ENCODE measurements around the gene ADAMTS15. TPM values are rescaled to one million over a fixed set of nuclear protein-coding genes. Genes with fewer than 3 reads are reported as not detected.

ADAMTS15 gene
- total and polyA plus RNA-seq, 2 donors (not counting 1 experiment from before 2014, with no cell fraction given): 18.2 to 24.9 TPM

DNA sequence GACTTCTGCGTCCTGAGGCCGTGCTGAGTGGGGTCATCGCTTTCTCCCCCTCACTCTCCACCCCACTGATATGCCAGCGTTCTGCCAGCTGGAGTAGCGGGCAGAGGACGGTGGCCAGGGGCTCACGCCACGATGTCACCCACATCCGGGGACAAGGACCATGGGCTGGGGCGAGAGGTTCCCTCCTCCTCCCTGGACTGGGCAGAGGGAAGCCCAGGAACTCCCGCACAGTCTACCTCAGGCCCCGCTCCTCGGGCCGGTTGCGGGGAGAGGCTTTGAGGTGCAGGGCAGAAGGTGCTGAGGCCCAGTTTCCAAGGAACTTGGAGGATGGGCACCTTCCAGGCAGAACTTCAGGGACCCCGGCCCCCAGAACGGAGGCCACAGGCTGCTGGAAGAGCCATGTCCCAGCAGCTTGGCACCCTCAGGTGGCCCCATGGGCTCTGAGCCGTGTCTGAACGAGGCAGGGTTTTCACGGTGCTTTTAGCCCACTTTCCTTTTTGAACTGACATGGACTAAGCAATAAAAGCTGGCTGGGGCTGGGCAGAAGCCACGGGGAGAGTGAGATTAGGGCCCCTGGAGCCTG, 25.4 kb downstream of the ADAMTS15 start:
- no peak overlapping the region for H2AFZ ChIP-seq (ENCODE audit: low read length)
- TF ChIP-seq, protein P1, sequence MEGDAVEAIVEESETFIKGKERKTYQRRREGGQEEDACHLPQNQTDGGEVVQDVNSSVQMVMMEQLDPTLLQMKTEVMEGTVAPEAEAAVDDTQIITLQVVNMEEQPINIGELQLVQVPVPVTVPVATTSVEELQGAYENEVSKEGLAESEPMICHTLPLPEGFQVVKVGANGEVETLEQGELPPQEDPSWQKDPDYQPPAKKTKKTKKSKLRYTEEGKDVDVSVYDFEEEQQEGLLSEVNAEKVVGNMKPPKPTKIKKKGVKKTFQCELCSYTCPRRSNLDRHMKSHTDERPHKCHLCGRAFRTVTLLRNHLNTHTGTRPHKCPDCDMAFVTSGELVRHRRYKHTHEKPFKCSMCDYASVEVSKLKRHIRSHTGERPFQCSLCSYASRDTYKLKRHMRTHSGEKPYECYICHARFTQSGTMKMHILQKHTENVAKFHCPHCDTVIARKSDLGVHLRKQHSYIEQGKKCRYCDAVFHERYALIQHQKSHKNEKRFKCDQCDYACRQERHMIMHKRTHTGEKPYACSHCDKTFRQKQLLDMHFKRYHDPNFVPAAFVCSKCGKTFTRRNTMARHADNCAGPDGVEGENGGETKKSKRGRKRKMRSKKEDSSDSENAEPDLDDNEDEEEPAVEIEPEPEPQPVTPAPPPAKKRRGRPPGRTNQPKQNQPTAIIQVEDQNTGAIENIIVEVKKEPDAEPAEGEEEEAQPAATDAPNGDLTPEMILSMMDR (conservative IDR thresholded peaks at IDR 0.05 in 1 of 2, IDR thresholded peaks at IDR 0.05 in 1 of 2; ENCODE audit: low read depth in 1 of 2, low read length in 2 of 2): no peak
- TF ChIP-seq EZH2 (IDR thresholded peaks at IDR 0.05; ENCODE audit: low read length, missing control alignments): no peak
- H3K9me3 ChIP-seq (ENCODE audit: control insufficient read depth, insufficient read depth, low read depth, low read length): no peaks in the 10 kb centered on the region
- no peaks in the 10 kb centered on the region for H3K27me3 ChIP-seq (ENCODE audit: control insufficient read depth, insufficient read depth, low read length)
- no peaks in the 10 kb centered on the region for H4K20me1 ChIP-seq (ENCODE audit: control insufficient read depth, extremely low read depth, insufficient read depth, low read length)
- H3K79me2 ChIP-seq (ENCODE audit: control insufficient read depth, insufficient read depth, low read length): no peaks in the 10 kb centered on the region
- no peak for DNase-seq (ENCODE audit: low read depth in 2 of 2)
- H3K4me2 ChIP-seq (ENCODE audit: extremely low read depth, insufficient read depth, low read length): no peak overlapping the region
- H3K36me3 ChIP-seq (ENCODE audit: control insufficient read depth, insufficient read depth, low read length): peaks cover 45% of the 10 kb centered on the region
- no peak overlapping the region for H3K4me3 ChIP-seq (replicated peaks in 1 of 4; ENCODE audit: control extremely low read depth in 1 of 4, insufficient read depth in 1 of 4, low read depth in 3 of 4, low read length in 4 of 4)
- H3K27ac ChIP-seq (ENCODE audit: insufficient read depth, low read length): no peak overlapping the region
- H3K9ac ChIP-seq (ENCODE audit: insufficient read depth, low read length): no peak overlapping the region
- H3K4me1 ChIP-seq (ENCODE audit: control insufficient read depth, extremely low read depth, insufficient read depth, low read length): peaks cover 18% of the 10 kb centered on the region

DNA sequence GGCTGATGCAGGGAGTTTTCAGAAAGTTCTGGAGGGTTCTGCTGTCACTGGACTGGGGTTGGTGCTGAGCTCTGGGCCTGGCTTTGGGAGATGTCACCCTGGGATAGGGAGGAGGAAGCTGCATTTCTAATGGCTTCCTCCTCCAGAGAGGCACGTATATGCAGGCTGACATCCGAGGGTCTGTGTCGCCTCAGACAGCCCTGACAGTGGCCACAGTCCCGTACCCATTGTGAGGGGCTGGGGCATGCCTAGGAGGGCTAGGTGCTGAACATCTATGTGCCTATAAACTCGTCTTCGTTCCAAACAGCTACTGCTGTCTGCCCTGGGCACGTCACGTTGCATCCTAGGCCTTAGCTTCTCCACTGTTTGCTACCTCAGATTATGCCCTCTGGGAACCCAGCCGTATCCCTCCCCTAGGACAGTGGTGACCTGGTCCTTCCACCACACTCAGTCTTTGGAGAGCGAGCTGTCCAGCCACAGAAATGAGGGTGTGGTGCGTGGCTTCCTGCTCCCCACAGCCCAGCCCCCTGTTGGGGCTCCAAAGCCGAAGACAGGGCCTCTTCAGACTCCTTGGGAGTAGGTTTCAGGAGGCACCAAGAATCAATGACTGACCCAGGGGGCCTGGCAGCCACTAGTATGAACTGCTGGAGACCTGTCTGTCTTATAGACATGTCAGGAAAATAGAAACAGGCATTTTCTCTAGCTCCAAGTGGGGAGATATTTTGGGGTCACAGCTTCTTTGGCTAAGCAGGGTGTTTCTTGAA, 26.4 kb downstream of the ADAMTS15 start:
- no peaks in the 10 kb centered on the region for H3K79me2 ChIP-seq (ENCODE audit: control insufficient read depth, insufficient read depth, low read length)
- no peak for TF ChIP-seq EZH2 (IDR thresholded peaks at IDR 0.05; ENCODE audit: low read length, missing control alignments)
- TF ChIP-seq, protein P1 (conservative IDR thresholded peaks at IDR 0.05 in 1 of 2, IDR thresholded peaks at IDR 0.05 in 1 of 2; ENCODE audit: low read depth in 1 of 2, low read length in 2 of 2): no peak
- no peak overlapping the region for H3K9ac ChIP-seq (ENCODE audit: insufficient read depth, low read length)
- H4K20me1 ChIP-seq (ENCODE audit: control insufficient read depth, extremely low read depth, insufficient read depth, low read length): no peaks in the 10 kb centered on the region
- peaks cover 26% of the 10 kb centered on the region for H3K4me1 ChIP-seq (ENCODE audit: control insufficient read depth, extremely low read depth, insufficient read depth, low read length)
- H3K4me3 ChIP-seq (replicated peaks in 1 of 4; ENCODE audit: control extremely low read depth in 1 of 4, insufficient read depth in 1 of 4, low read depth in 3 of 4, low read length in 4 of 4): no peak overlapping the region
- no peaks in the 10 kb centered on the region for H3K9me3 ChIP-seq (ENCODE audit: control insufficient read depth, insufficient read depth, low read depth, low read length)
- peaks cover 41% of the 10 kb centered on the region for H3K36me3 ChIP-seq (ENCODE audit: control insufficient read depth, insufficient read depth, low read length)
- H2AFZ ChIP-seq (ENCODE audit: low read length): no peak overlapping the region
- H3K27me3 ChIP-seq (ENCODE audit: control insufficient read depth, insufficient read depth, low read length): no peaks in the 10 kb centered on the region
- H3K4me2 ChIP-seq (ENCODE audit: extremely low read depth, insufficient read depth, low read length): no peak overlapping the region
- no peak for DNase-seq (ENCODE audit: low read depth in 2 of 2)
- peak overlapping the region; percentile 25 for H3K27ac ChIP-seq (ENCODE audit: insufficient read depth, low read length)

DNA sequence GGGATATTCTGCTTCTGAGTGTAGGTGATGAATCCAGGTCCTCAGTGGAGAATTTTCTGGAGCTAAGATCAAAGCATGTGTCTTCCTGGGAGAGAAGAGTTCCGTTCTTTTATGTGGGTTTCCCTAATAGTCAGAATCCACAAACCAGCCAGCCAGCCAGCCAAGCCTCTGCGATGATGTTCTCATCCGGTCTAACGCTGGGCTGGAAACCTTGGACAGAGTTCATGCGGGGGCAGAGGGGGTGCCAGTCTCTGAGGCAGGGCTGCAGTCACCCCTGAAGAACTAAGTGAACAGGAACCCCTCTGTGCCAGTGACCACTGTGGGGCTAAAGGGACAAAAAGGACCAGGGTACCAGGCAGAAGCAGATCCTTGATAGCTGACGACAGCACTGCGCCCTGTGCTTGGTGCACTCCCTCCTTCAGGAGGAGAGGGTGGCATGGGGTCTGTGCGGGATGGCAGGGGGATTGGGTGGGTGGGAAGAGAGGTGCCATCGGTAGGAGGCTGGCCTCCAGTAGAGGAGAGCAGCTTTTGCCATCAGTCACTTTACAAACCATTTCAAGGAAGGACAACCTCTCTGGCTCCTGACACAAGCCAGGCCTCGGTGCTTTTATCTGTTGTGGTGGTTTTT, 27.1 kb downstream of the ADAMTS15 start:
- Histone ChIP-seq H3K36me3 (ENCODE audit: control insufficient read depth, insufficient read depth, low read length) (peaks cover 41% of the 10 kb centered on the region), H2AFZ (ENCODE audit: low read length) (no peak overlapping the region), H3K4me1 (ENCODE audit: control insufficient read depth, extremely low read depth, insufficient read depth, low read length) (peaks cover 26% of the 10 kb centered on the region), H3K9ac (ENCODE audit: insufficient read depth, low read length) (no peak overlapping the region), H3K79me2 (ENCODE audit: control insufficient read depth, insufficient read depth, low read length) (no peaks in the 10 kb centered on the region), H3K4me3 (replicated peaks in 1 of 4; ENCODE audit: control extremely low read depth in 1 of 4, insufficient read depth in 1 of 4, low read depth in 3 of 4, low read length in 4 of 4) (no peak overlapping the region), H3K9me3 (ENCODE audit: control insufficient read depth, insufficient read depth, low read depth, low read length) (no peaks in the 10 kb centered on the region), H4K20me1 (ENCODE audit: control insufficient read depth, extremely low read depth, insufficient read depth, low read length) (no peaks in the 10 kb centered on the region), H3K4me2 (ENCODE audit: extremely low read depth, insufficient read depth, low read length) (no peak overlapping the region), H3K27me3 (ENCODE audit: control insufficient read depth, insufficient read depth, low read length) (no peaks in the 10 kb centered on the region), H3K27ac (ENCODE audit: insufficient read depth, low read length) (no peak overlapping the region)
- no peak for TF ChIP-seq EZH2 (IDR thresholded peaks at IDR 0.05; ENCODE audit: low read length, missing control alignments)
- TF ChIP-seq, protein P1 (conservative IDR thresholded peaks at IDR 0.05 in 1 of 2, IDR thresholded peaks at IDR 0.05 in 1 of 2; ENCODE audit: low read depth in 1 of 2, low read length in 2 of 2): no peak
- DNase-seq (ENCODE audit: low read depth in 2 of 2): peak in 1 of 2 donors; percentile 44
